ENCODE results near the gene CRABP1.
"Not testable (repeated sequence)": the region's sequence is repeated elsewhere in the genome, so short reads cannot be mapped to it uniquely, and the experiment has no call there.

Gene CRABP1

DNA sequence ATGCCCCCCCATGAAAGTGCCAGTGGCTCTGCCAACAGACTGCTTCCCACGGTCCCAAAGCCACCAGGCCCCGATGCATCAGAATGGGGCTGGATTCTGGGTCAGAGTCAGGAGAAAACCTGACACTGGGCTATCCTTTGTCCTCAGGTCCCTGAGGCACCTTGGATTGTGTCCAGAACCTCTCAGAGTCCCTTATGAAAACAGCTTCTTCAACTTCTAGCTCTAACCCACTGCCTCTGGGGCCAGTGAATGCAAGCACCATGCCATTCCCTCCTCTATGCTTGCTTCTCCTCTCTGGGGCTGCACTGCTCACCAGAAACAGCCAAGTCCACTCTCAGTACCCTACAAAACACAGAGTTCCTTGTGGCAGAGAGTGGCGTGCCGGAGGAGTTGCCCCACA lies 9.9 kb downstream of the CRABP1 start:
- DNase-seq: no peak

DNA sequence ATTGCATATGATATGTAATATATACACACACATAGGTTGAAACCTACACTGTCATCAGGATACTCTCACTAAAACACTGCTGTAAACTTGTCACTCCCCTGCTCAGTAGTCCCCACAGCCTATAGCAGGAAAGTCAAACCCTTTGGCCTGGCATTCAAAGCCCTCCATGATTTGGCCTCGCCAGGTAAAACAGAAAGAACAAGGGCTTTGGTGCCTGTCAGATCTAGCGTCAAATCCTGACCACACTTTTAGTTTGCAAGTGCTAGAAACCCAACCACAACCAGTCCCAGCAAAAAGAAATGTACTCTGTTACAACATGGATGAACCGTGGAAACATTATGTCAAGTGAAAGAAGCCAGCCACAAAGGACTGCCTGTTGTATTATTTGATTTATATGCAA lies 11.4 kb downstream of the CRABP1 start:
- no peak for DNase-seq

DNA sequence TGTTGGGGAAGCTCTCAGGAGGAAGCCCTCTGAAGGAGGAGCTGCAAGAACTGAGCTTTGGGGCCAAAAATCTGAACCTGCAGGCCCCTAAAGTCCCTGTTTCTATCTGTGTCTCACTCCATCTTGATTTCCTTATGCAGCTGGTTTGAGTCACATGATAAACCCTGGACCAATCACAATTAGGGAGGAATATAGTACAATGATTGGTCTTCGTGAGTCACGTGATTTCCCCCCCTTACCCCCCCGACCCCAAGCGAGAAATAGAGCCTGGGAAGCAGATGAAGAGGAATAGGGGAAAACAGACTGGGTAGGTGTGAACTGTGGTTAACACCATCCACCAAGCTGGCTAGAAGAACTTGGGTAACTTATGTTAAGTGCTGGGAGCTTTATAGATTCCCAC lies 12.9 kb downstream of the CRABP1 start:
- no peak for DNase-seq

DNA sequence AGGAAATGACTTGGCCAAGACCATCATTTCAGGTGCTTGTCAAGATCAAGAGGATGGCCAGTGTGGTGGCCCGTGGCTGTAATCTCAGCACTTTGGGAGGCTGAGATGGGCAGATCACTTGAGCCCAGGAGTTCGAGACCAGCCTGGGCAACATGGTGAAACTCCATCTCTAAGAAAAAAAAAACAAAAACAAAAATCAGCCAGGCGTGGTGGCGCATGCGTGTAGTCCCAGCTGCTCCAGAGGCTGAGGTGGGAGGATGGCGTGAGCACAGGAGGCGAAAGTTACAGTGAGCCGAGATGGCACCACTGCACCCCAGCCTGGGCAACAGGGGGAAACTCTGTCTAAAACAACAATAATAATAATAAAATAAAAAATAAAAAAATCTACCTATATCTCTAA lies 15.0 kb downstream of the CRABP1 start:
- no peak for DNase-seq

DNA sequence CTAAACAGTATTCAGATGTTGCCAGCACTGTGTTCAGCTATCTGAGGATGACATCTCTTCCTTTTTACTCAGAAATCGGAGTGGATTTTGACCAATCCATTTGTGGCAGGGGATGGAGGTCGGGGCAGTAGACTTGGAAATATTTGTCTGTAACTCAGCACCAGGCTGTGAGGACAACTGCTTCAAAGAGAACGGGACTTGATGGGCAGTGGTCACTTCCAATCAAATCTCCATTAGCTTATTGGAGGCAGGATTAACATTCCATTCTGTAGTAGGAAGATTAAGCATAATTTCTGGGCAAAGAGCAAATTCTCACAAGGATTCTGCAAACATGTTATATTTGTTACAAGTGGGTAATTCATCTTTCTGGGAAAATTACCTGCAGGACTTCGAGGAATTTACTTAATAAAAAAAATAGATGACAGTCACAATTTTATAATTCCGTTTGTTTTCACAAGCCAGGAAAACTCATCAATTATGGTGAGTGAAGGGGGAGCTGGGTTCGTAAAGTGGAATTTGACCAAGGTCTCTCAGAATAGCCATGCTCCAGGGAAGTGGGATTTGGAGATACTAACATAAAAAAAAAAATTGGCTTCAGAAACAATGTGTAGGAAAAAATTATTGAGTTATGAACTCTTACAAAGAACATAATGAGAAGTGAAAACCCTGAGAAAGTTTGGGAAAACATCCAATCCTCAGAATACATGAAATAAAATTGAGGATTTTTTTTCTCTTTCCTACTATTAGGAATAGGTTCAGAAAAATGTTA lies 18.1 kb downstream of the CRABP1 start:
- no peak for DNase-seq

DNA sequence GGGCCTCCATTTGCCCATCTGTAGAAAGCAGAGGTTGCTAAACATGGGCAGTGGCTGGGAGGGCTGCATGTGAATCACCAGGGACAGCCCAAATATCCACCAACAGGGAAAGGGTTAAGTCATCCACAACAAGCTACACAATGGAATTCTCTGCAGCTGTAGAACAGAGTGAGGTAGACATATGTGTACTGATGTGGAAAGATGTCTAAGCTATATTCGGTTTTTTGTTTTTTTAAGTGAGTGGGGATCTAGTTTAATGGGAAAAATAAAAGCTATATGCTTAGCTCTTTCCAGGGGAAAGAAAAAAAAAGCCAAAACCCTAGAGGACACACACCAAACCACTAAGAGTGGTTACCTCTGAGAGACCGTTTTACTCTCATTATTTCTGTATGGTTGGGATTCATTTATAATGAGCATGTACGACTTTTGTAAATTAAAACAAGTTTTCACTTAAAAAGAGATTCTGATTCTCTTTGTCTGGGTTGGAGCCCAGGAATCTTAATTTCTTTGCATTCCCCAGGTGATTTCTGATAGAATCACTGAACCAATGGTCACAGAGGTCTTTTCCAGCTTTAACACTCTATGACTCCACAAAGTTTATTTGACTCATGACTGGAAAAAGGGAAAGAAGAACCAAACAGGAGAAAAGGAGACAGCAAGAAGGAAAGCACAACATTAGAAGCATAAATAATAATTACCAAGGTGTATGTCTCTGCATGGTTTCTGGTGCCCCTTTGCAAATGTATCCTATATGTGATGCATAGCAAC lies 19.1 kb downstream of the CRABP1 start:
- no peak for DNase-seq

DNA sequence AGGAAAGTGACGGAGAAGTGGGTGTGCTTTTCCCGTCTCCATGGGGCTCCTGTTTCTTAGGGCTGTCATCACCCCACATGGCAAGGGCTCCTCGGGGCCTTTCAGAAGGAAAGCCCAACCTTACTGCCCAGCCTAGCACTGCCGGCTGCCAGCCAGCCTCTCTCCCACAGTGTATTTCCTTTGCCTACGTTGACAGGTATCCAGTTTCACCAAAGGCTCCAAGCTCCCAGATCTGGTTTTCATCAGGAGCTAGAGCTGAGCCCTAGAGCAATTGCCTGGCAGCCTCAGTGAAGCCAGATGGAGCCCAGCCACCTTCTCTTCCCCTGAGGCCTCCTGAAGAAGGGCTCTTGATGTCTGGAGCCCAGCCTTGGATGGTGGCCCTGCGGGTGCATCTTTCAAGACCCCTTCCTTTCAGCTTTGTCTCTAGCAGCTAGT lies 20.2 kb downstream of the CRABP1 start:
- DNase-seq: no peak

DNA sequence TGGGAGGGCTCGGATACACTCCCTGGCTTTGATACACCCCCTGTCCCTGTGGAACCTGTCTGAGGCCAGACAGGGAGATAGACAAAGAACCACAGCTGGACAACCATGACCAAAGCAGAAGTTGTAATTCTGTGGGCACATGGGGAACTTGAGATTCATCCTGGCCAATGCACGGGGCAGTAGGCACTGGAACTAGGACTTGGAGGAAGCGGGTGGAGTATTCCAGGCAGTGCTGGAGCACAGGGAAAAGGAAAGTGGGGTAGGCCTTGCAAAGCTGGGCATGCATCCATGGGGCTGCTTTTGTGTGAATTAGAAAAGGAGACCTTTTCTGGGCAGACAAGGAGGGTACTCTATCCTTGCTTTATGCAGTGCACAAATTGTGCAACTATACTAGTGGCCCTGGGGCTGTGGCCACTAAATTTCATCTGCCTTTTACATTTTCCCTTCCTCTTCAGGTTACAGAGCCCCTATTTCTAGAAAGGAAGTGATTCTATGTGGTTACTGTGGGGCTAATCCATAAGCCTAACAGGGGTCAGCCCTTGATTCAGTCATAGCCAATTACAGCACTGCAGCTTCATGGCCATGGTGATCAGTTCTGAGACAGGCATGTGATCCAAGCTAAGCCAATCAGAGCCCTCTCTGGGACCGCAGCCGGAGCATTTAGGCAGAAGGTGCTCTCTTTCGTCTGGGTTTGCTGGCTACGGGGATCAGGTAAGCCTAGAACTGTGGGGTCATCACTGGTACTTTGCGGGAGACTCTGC lies 21.0 kb downstream of the CRABP1 start:
- DNase-seq: no peak

DNA sequence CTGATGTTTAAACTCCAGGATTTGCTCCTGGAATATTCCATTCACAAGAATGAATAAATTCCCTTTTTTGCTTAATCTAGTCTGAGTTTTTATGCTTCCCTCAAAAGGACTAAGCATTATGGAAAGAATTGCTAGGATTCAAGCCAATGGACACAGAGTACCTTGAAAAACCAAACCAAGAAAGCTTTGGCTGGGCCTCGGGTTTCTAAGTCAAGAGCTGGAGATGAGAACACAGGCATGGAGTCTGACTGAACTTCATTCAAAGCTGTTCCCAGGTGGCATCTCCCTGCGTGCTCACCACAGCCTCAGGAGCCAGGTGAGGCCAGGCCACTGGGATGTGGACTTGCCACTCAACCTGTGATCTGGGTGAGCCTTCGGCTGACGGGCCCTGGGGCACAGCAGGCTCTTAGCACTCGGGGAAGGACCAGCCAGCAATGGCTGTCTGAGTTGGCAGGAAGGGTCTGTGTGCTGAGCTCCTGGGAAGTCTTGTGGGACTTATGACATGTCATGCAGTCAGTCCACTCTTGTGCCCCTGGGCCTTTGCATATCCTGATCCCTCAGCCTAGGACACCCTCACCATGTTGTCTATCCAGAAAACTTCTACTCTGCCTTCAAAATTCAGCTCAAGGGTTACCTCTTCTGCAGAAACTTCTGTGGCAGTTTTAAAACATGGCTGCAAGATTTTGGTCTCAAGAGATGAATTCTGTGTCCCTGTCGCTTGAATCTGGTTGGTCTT lies 21.8 kb downstream of the CRABP1 start:
- no peak for DNase-seq

DNA sequence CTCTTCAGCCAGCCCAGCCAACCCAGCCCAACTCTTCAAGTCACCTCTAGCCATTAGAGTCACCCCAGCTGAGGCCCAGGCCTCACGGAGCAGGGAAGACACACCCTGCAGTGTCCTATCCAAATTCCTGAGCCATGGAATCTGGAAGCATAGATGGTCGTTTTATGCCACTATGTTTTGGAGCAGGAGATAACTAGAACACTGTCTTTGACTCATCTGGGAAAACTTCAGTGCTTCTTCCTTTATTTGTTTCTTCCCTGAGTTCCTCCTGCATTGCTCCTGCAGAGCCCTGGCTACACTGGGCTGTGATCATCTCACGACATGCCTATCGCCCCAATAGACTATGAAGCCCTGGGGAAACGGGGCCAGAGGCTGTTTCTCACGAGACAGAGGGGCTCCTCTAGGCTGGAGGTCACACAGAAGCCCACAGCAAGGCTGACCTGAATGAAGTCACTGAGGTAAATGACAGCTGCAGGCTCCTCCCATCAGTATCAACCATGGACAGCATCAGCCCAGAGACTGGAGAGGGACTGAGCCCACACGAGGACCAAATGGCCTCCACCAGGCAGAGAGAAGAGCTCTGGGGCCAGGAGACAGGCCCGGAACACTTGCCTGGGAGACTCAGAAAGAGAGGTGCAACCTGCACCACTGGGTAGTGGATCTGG lies 22.7 kb downstream of the CRABP1 start:
- DNase-seq: no peak

DNA sequence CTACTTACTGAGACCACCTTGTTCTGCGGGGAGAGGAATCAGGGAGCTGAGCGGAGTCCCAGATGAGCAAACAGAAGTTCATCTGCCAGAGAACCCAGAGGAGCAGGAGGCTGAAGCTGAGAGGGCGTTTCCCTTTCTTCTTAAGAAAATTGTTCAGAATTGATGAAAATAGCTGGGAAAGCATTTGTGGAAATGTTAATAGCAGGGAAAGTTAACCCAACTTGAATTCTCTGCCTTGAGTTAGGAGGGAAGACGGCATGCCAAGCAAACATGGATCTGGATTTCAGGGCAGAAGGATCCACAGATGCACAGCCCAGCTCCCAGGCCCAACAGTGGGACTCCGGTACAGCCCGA lies 23.2 kb downstream of the CRABP1 start:
- no peak for DNase-seq

DNA sequence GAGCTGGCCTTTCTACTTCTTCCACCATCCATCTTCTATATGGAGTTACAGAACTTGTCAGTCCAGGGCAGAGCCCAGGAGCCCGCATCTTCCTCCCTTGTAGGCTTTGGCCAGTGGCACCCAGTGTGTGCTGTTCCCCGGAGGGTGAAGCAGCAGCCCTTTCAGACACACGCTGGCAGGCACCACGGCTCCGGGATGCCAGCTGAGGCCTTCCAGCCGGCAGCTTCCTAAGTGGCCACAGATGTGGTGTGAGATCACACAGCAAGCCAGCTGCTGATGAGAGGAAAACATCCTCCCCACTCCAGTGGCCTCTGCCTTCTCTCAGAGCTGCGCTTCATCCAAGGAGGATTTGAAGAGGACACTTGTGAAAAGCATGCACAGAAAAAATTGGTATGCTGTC lies 24.1 kb downstream of the CRABP1 start:
- no peak for DNase-seq

DNA sequence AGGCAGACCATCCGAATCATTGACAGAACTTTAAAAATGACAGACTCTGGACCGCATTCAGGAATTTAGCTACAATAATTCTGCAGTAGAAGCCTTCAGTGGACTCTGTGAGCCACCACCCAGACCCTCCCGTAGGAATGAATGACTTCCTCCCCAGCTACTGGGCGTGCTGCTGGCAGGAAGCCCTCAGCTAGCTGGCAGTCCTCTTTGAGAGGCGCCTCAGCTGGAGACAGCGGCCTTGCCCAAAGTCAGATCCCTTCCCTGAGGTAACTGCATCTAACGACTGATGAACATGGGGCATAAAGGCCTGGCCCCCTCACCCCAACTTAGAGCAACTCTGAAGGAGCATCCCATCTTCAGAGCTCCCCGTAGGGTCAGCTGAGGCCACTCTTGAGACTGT lies 25.8 kb downstream of the CRABP1 start:
- no peak for DNase-seq

DNA sequence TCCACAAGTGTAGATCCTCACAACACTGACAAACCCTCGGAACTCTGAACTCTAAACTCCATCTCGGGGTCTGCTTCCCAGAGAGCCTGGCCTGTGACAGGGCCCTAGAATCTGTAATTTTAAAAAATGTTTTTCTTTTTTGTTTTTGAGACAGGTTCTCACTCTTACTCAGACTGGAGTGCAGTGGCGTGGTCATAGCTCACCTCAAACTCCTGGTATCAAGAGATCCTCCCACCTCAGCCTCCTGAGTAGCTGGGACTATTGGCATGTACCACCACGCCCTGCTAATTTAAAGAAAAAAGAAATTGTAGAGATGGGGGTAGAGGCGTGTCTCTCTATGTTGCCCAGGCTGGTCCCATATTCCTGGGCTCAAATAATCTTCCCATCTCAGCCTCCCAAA lies 26.2 kb downstream of the CRABP1 start:
- no peak for DNase-seq

DNA sequence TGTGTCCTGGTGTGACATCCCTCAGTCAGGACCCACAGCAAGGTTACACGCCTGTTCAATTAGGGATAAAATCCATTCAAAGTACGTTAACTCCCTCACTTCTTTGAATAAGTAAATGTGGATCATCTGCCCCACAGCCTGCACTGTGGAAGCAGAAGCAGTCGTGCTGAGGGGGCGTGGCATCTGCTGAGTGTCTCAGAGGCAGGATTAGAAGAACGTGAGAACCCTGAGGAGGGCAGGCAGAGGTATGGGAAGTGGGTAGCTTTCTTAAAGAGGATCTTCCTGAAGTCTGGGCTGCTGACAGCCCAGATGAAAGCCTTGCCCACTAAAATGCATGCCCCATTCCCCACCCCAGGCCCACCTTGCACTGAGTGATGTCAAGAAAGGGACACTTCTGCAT lies 28.5 kb downstream of the CRABP1 start:
- DNase-seq: no peak

DNA sequence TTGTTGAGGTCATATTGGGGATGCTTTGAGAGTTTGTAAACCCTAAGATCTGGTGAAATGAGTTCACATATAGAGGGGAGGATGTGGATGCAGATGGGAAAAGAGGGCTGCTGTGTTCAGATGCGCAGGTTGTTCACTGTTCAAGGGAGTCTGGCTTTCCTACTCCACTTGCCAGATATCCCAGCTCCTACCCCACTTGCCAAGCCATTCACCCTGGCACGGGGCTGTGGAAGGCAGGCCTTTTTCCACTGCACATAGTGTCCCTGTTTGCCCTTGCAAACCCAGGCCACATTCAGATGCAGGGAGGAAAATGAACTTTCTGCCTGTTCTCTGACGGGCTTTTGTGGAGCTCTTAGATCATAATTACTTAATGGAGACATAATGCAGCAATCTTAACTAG lies 29.0 kb downstream of the CRABP1 start:
- DNase-seq: no peak

DNA sequence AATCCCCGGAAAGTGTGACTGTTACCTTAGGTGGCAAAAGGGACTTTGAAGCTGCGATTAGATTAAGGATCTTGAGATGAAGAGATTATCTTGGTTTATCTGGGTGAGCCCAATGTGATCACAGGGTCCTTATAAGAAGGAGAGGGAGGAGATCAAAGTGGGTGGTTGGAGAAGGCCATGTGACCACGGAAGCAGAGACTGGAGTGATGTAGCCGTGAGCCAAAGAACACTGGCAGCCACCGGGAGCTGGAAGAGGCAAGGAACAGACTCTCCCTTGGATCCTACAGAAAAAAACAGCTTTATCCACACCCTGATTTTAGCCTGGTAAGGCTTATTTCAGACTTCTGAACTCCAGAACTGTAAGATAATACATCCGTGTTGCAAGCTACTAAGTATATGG lies 29.9 kb downstream of the CRABP1 start:
- no peak for DNase-seq

DNA sequence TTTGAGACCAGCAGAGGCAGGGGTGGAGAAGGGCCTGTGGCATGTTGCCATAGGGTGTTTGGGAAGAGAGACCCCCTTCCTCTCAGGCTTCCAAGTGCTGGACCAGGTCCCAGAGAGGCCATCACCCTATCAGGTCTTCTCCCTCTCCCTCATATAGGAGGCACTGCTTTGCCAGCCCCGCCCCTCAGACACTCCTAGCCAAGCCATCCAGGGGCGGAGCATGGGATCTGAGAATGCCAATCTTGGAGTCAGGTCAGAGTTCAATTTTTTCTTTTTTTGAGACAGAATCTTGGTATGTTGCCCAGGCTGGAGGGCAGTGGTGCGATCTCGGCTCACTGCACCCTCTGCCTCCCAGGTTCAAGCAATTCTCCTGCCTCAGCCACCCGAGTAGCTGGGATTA lies 32.7 kb downstream of the CRABP1 start:
- no peak for DNase-seq

DNA sequence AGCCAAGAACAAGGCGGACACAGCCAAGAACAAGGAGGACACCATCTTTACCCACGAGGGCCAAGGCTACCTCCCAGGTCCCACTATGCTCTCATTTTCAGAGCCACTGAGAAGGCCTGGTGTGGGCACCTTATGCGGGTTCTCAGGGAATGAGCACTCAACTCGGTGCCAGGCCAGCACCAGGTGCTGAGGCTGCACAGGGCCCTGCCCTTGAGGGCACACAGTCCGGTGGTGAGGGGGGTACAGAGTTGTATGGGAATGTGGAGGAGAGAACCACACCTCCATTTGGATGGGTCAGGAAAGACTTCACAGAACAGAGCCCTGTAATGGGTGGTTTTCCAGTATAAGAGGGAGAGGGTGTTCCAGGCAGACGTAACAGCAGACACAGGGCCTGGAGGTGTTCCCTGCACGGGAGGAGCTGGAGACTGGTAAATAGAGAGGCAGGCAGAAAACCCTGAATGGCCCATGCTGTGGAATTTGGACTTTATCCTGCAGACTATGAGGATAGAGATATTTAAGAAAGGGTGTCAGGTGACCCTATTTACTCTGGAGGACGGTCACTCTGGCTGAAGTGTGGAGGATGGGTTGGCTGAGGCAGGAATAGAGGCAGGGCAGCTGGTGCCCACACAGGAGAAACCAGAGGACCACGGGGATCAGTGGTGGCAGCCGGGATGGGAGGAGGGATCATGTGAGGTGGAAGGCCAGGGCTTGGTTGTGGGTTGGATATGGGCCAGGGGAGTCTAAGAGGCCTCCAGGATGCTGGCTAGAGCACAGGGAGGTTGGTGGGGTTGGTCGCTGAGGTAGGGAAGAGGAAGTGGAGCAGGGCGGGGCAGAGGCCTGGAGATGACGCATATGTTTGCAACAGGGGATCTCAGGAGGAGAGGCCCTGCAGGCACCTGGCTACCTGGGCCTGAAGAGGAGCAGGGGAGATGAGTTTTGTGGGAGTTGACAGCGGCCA lies 34.6 kb downstream of the CRABP1 start:
- DNase-seq: no peak

DNA sequence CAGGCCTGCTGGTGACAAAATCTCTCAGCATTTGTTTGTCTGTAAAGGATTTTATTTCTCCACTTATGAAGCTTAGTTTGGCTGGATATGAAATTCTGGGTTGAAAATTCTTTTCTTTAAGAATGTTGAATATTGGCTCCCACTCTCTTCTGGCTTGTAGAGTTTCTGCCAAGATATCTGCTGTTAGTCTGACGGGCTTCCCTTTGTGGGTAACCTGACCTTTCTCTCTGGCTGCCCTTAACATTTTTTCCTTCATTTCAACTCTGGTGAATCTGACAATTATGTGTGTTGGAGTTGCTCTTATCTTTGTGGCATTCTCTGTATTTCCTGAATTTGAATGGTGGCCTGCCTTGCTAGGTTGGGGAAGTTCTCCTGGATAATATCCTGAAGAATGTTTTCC lies 40.0 kb downstream of the CRABP1 start:
- DNase-seq: not testable (repeated sequence)

DNA sequence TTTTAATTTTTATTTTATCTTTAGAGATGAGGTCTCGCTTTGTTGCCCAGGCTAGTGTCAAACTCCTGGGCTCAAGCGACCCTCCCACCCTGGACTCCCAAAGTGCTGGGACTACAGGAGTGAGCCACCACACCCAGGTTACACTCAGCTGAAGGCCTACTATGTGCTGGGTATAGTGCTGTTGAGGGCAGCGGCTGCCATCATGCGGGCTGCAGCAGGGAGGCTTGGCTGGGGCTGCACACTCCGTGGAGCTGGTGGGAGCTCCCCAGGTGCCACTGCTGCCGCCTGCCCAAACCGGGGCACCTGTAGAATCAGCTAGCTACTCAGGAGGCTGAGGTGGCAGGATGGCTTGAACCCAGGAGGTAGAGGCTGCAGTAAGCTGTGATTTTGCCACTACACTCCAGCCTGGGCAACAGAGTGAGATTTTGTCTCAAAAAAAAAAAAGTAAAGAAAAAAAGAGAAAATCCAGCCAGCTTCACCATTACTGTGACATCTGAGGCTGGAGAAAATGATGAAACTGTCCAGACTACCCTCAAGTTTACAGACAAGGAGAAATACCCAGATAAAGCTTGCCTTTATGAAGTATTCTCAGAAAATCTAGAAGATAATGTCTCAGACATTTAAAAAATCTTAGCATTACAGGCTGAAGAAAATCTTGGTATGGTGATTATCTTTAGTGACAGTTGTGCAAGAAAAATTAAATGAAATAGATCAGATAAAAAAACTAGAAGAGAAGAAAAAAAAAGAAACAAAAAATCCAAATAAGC lies 42.1 kb downstream of the CRABP1 start:
- no peak for DNase-seq
